ENCODE measurements around the gene PCYT1A. TPM values are rescaled to one million over a fixed set of nuclear protein-coding genes. Genes with fewer than 3 reads are reported as not detected.

The PCYT1A gene
- total RNA-seq, 1 donor from 2014 or later = 74.4 TPM

GRCh38 chr3:196235452-196236122 lies 51.9 kb downstream of the PCYT1A start:
- Mint-ChIP-seq H3K27ac (ENCODE audit: unreplicated experiment) (no peak overlapping the region), H3K9me3 (ENCODE audit: low read depth) (no peaks in the 10 kb centered on the region), H3K27me3 (ENCODE audit: low read depth) (no peaks in the 10 kb centered on the region), H3K4me3 (ENCODE audit: unreplicated experiment) (no peak overlapping the region), H3K36me3 (ENCODE audit: low read depth) (peaks cover 38% of the 10 kb centered on the region), H3K4me1 (ENCODE audit: low read depth) (peaks cover 5% of the 10 kb centered on the region)
- DNase-seq (ENCODE audit: low spot score) = no peak
- no peak for TF ChIP-seq CTCF (IDR thresholded peaks at IDR 0.05)

- Mint-ChIP-seq H3K9me3 (ENCODE audit: low read depth) (no peaks in the 10 kb centered on the region), H3K4me1 (ENCODE audit: low read depth) (peaks cover 2% of the 10 kb centered on the region), H3K36me3 (ENCODE audit: low read depth) (peaks cover 23% of the 10 kb centered on the region), H3K4me3 (ENCODE audit: unreplicated experiment) (no peak overlapping the region), H3K27me3 (ENCODE audit: low read depth) (no peaks in the 10 kb centered on the region), H3K27ac (ENCODE audit: unreplicated experiment) (no peak overlapping the region)
- no peak for DNase-seq (ENCODE audit: low spot score)
- TF ChIP-seq CTCF (IDR thresholded peaks at IDR 0.05) = no peak
Observed at GRCh38 chr3:196232882-196233251, 54.7 kb downstream of the PCYT1A start.

GRCh38 chr3:196232154-196232881 lies 55.2 kb downstream of the PCYT1A start:
- H3K9me3 Mint-ChIP-seq (ENCODE audit: low read depth) = no peaks in the 10 kb centered on the region
- no peak overlapping the region for H3K4me3 Mint-ChIP-seq (ENCODE audit: unreplicated experiment)
- H3K4me1 Mint-ChIP-seq (ENCODE audit: low read depth) = peaks cover 7% of the 10 kb centered on the region
- DNase-seq (ENCODE audit: low spot score) = no peak
- H3K27ac Mint-ChIP-seq (ENCODE audit: unreplicated experiment) = no peak overlapping the region
- peaks cover 19% of the 10 kb centered on the region for H3K36me3 Mint-ChIP-seq (ENCODE audit: low read depth)
- no peaks in the 10 kb centered on the region for H3K27me3 Mint-ChIP-seq (ENCODE audit: low read depth)
- TF ChIP-seq CTCF (IDR thresholded peaks at IDR 0.05) = no peak

GRCh38 chr3:196227629-196228493 lies 59.7 kb downstream of the PCYT1A start:
- no peak for DNase-seq (ENCODE audit: low spot score)
- peak; percentile 12 for TF ChIP-seq CTCF (IDR thresholded peaks at IDR 0.05)
- H3K27me3 Mint-ChIP-seq (ENCODE audit: low read depth) = no peaks in the 10 kb centered on the region
- no peak overlapping the region for H3K4me3 Mint-ChIP-seq (ENCODE audit: unreplicated experiment)
- peaks cover 1% of the 10 kb centered on the region for H3K36me3 Mint-ChIP-seq (ENCODE audit: low read depth)
- peaks cover 7% of the 10 kb centered on the region for H3K4me1 Mint-ChIP-seq (ENCODE audit: low read depth)
- no peak overlapping the region for H3K27ac Mint-ChIP-seq (ENCODE audit: unreplicated experiment)
- no peaks in the 10 kb centered on the region for H3K9me3 Mint-ChIP-seq (ENCODE audit: low read depth)

GRCh38 chr3:196227121-196227561 lies 60.4 kb downstream of the PCYT1A start:
- H3K36me3 Mint-ChIP-seq (ENCODE audit: low read depth) = no peaks in the 10 kb centered on the region
- no peak overlapping the region for H3K4me3 Mint-ChIP-seq (ENCODE audit: unreplicated experiment)
- H3K27ac Mint-ChIP-seq (ENCODE audit: unreplicated experiment) = no peak overlapping the region
- no peaks in the 10 kb centered on the region for H3K9me3 Mint-ChIP-seq (ENCODE audit: low read depth)
- no peaks in the 10 kb centered on the region for H3K27me3 Mint-ChIP-seq (ENCODE audit: low read depth)
- peaks cover 7% of the 10 kb centered on the region for H3K4me1 Mint-ChIP-seq (ENCODE audit: low read depth)
- DNase-seq (ENCODE audit: low spot score) = no peak
- no peak for TF ChIP-seq CTCF (IDR thresholded peaks at IDR 0.05)

Data from chondrocyte (in vitro differentiated cells).